ENCODE results near the gene TRIP6. TPM values are rescaled to one million over a fixed set of nuclear protein-coding genes. Genes with fewer than 3 reads are reported as not detected.
"Not testable (repeated sequence)": the region's sequence is repeated elsewhere in the genome, so short reads cannot be mapped to it uniquely, and the experiment has no call there.

Gene TRIP6
- total and polyA plus RNA-seq, 2 donors (not counting 3 experiments of a cell fraction or from before 2014, with no cell fraction given), result 90.3 TPM

DNA sequence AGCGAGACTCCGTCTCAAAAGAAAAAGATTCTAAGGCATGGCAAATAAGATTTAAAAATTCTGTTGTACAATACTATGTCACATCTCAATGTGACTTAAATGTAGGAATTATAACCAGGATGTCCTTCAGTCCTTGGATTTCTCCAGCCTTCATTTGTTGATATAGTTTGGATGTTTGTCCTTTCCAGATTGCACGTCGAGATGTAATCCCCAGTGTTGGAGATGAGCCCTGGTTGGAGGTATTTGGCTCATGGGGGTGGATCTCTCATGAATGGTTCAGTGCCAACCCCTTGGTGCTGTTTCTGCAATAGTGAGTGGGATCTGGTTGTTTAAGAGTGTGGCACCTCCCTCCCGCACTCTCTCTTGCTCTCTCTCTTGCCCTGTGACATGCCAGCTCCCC, 41.3 kb downstream of the TRIP6 start:
- CTCF ChIA-PET, result no interaction called here
- Histone ChIP-seq H3K79me2 (ENCODE audit: control insufficient read depth, insufficient read depth, low read length) (no peaks in the 10 kb centered on the region), H3K9me3 (replicated peaks; ENCODE audit: control insufficient read depth, insufficient read depth, low read length) (no peaks in the 10 kb centered on the region), H3K36me3 (ENCODE audit: control insufficient read depth in 2 of 2, extremely low read depth in 1 of 2, insufficient read depth in 2 of 2, low read length in 2 of 2) (no peaks in the 10 kb centered on the region), H3K27me3 (ENCODE audit: control insufficient read depth in 2 of 2, insufficient read depth in 2 of 2, low read length in 2 of 2) (no peaks in the 10 kb centered on the region), H4K20me1 (replicated peaks; ENCODE audit: control insufficient read depth, extremely low read depth, insufficient read depth, low read length) (no peaks in the 10 kb centered on the region), H3K27ac (ENCODE audit: insufficient read depth, low read depth, low read length) (no peak overlapping the region), H3K4me3 (replicated peaks in 1 of 3; ENCODE audit: insufficient read depth in 1 of 3, low read depth in 1 of 3, low read length in 3 of 3) (no peak overlapping the region), H3K4me2 (ENCODE audit: insufficient read depth, low read length) (no peak overlapping the region), H3K4me1 (ENCODE audit: control insufficient read depth, extremely low read depth, insufficient read depth, low read length) (no peaks in the 10 kb centered on the region), H3K9ac (replicated peaks; ENCODE audit: extremely low read depth, insufficient read depth, low read length) (no peak overlapping the region), H2AFZ (ENCODE audit: low read depth, low read length) (no peak overlapping the region), H3K9me1 (replicated peaks; ENCODE audit: control insufficient read depth, extremely low read depth, insufficient read depth, low read length) (no peaks in the 10 kb centered on the region)
- intact Hi-C loops (cut with micrococcal nuclease) (no loop called here), dilution Hi-C loops (cut with MboI; ENCODE audit: extremely low pct_ligation_motif_present, low sequenced_read_pairs) (no loop called here)
- FAIRE-seq (no peak), DNase-seq (ENCODE audit: low read depth, low spot score) (no peak)
- POLR2A ChIA-PET, result no interaction called here
- TF ChIP-seq FOS (IDR thresholded peaks at IDR 0.05; ENCODE audit: borderline replicate concordance, insufficient read depth, low read length), result no peak
- no peak for TF ChIP-seq GATA2 (IDR thresholded peaks at IDR 0.05; ENCODE audit: insufficient read depth, insufficient read length, low read depth, low read length)
- no peak for TF ChIP-seq EZH2 (IDR thresholded peaks at IDR 0.05; ENCODE audit: borderline replicate concordance, low read depth, low read length, severe bottlenecking)
- TF ChIP-seq MYC (IDR thresholded peaks at IDR 0.05; ENCODE audit: low read depth, low read length), result no peak
- no peak for TF ChIP-seq MAX (IDR thresholded peaks at IDR 0.05; ENCODE audit: insufficient read depth, insufficient read length)
- no peak for TF ChIP-seq POLR2AphosphoS5 (IDR thresholded peaks at IDR 0.05; ENCODE audit: insufficient read depth, low read depth, low read length)
- TF ChIP-seq JUN (IDR thresholded peaks at IDR 0.05; ENCODE audit: borderline replicate concordance, insufficient read depth, insufficient read length, low read depth), result no peak
- no peak for TF ChIP-seq CTCF (IDR thresholded peaks at IDR 0.05; ENCODE audit: extremely low read depth in 1 of 2, insufficient read depth in 1 of 2, low read depth in 1 of 2, low read length in 2 of 2)
- no peak for TF ChIP-seq POLR2A (IDR thresholded peaks at IDR 0.05; ENCODE audit: low read depth, low read length)
- no TSS peak for BruUV-seq (replicated peaks)

- BruUV-seq (replicated peaks); H3K27ac ChIP-seq (ENCODE audit: insufficient read depth, low read depth, low read length); H2AFZ ChIP-seq (ENCODE audit: low read depth, low read length); H3K36me3 ChIP-seq (ENCODE audit: control insufficient read depth in 2 of 2, extremely low read depth in 1 of 2, insufficient read depth in 2 of 2, low read length in 2 of 2); intact Hi-C loops (cut with micrococcal nuclease); H3K9me1 ChIP-seq (replicated peaks; ENCODE audit: control insufficient read depth, extremely low read depth, insufficient read depth, low read length); H3K27me3 ChIP-seq (ENCODE audit: control insufficient read depth in 2 of 2, insufficient read depth in 2 of 2, low read length in 2 of 2); H3K9ac ChIP-seq (replicated peaks; ENCODE audit: extremely low read depth, insufficient read depth, low read length); H3K4me3 ChIP-seq (replicated peaks in 1 of 3; ENCODE audit: insufficient read depth in 1 of 3, low read depth in 1 of 3, low read length in 3 of 3); H3K9me3 ChIP-seq (replicated peaks; ENCODE audit: control insufficient read depth, insufficient read depth, low read length); H3K4me1 ChIP-seq (ENCODE audit: control insufficient read depth, extremely low read depth, insufficient read depth, low read length); H4K20me1 ChIP-seq (replicated peaks; ENCODE audit: control insufficient read depth, extremely low read depth, insufficient read depth, low read length); dilution Hi-C loops (cut with MboI; ENCODE audit: extremely low pct_ligation_motif_present, low sequenced_read_pairs); H3K79me2 ChIP-seq (ENCODE audit: control insufficient read depth, insufficient read depth, low read length); POLR2A ChIA-PET; DNase-seq (ENCODE audit: low read depth, low spot score); FAIRE-seq; H3K4me2 ChIP-seq (ENCODE audit: insufficient read depth, low read length): not testable (repeated sequence)
- CTCF ChIA-PET, result interaction anchor here (1.0 kb wide), 1 partner anchor 167 kb away, joined by 3 read pairs; no protein-coding TSS in a partner anchor
These were observed 43.3 kb downstream of the TRIP6 start for GRCh38 chr7:100910443-100910842.
